HepG2 (cell line): ENCODE results near the gene BTBD8. TPM values are rescaled to one million over a fixed set of nuclear protein-coding genes. Genes with fewer than 3 reads are reported as not detected.

Experiments used
- ATAC-seq: fragments of 200-7000 bp; cut with Tn5 transposase; 3 replicates; pipeline ENCODE4 v1.9.1; 2020; ENCODE audit warnings: mild to moderate bottlenecking, moderate library complexity
- BruUV-seq: library from RNA; stranded (reverse); fragments of 400-500 nt; replicated peaks from 2 replicates; lab custom pipeline; 2021; lab: Mats Ljungman, UMichigan
- CTCF ChIA-PET: fragments of 300-600 bp; formaldehyde crosslinking; extraction: SDS; loops from one replicate; lab custom pipeline; 2021; ENCODE audit warnings: low total read pairs, inconsistent platforms, low intra/inter-chr PET ratio; lab: Yijun Ruan, JAX
- POLR2A ChIA-PET: fragments of 350-600 bp; sonication (Branson Sonifier 250); formaldehyde crosslinking; loops from one replicate; lab custom pipeline; 2020; ENCODE audit warnings: antibody characterized with exemption, inconsistent platforms; lab: Yijun Ruan, JAX
- DNase-seq: peaks from one replicate; pipeline ENCODE4 v3.0.0-alpha.2; 2015; ENCODE audit warnings: low spot score
- FAIRE-seq: peaks from 3 replicates; lab custom pipeline; 2011; peaks lifted over from hg19 to GRCh38; lab: Jason Lieb, UNC
- H2AFZ ChIP-seq: one replicate; pipeline ENCODE4 v1.6.1; 2011; ENCODE audit warnings: low read length, inconsistent platforms
- H3K27ac ChIP-seq: fragments of 300-600 bp; 3 replicates; pipeline ENCODE4 v1.8.0; 2011; ENCODE audit warnings: mixed run types, mild to moderate bottlenecking, mixed read lengths, low read length, inconsistent platforms; ENCODE audit not compliant: insufficient read depth; ENCODE audit errors: extremely low read length
- H3K27me3 ChIP-seq, 2 experiments: fragments of 200-600 bp in 1 of 2; 2 replicates in 1 of 2; 3 replicates in 1 of 2; pipeline versions ENCODE4 v1.6.0 to v1.8.0; 2011; ENCODE audit warnings: low read length in 2 of 2, mild to moderate bottlenecking in 2 of 2, moderate library complexity in 2 of 2, inconsistent platforms in 1 of 2; ENCODE audit not compliant: insufficient read depth in 2 of 2, control insufficient read depth in 1 of 2
- H3K36me3 ChIP-seq, 2 experiments: fragments of 200-600 bp in 1 of 2; replicated peaks in 1 of 2; 2 replicates in 1 of 2; 3 replicates in 1 of 2; pipeline versions ENCODE4 v1.5.1 to v1.8.0; 2011; ENCODE audit warnings: low read length in 2 of 2, inconsistent platforms in 1 of 2; ENCODE audit not compliant: insufficient read depth in 2 of 2, control insufficient read depth in 1 of 2
- H3K4me1 ChIP-seq: 2 replicates; pipeline ENCODE4 v1.5.1; 2012; ENCODE audit warnings: low read length, inconsistent platforms; ENCODE audit not compliant: insufficient read depth
- H3K4me2 ChIP-seq: 2 replicates; pipeline ENCODE4 v1.6.0; 2011; ENCODE audit warnings: low read depth, low read length, inconsistent platforms
- H3K4me3 ChIP-seq, 3 experiments: fragments of 200-600 bp in 1 of 3; sonication (generic), shearing (Covaris generic) in 1 of 3; replicated peaks in 1 of 3; 2 replicates each; pipeline ENCODE4 v1.5.1; 2011 to 2016; ENCODE audit warnings: low read length in 3 of 3, inconsistent platforms in 2 of 3, low read depth in 2 of 3, mild to moderate bottlenecking in 2 of 3, control low read depth in 1 of 3, mixed read lengths in 1 of 3; ENCODE audit not compliant: insufficient read depth in 1 of 3
- H3K79me2 ChIP-seq: one replicate; pipeline ENCODE4 v1.6.1; 2011; ENCODE audit warnings: low read length, inconsistent platforms; ENCODE audit not compliant: insufficient read depth
- H3K9ac ChIP-seq: 2 replicates; pipeline ENCODE4 v1.6.0; 2011; ENCODE audit warnings: mild to moderate bottlenecking, low read depth, low read length, inconsistent platforms; ENCODE audit not compliant: insufficient read depth
- H3K9me3 ChIP-seq: 2 replicates; pipeline ENCODE4 v1.5.1; 2012; ENCODE audit warnings: mild to moderate bottlenecking, low read length
- H4K20me1 ChIP-seq: 2 replicates; pipeline ENCODE4 v1.6.0; 2011; ENCODE audit warnings: inconsistent platforms, mild to moderate bottlenecking, low read length, moderate library complexity; ENCODE audit not compliant: insufficient read depth
- ARID5B ChIP-seq: IDR thresholded peaks from 2 replicates; pipeline ENCODE4 v1.4.0; 2020; ENCODE audit warnings: mild to moderate bottlenecking, missing genetic modification reagents
- GABPA ChIP-seq, 2 experiments: IDR thresholded peaks; 2 replicates each; pipeline ENCODE4 v1.6.1; 2011 to 2016; ENCODE audit warnings: low read depth in 2 of 2, low read length in 1 of 2, missing biosample characterization in 1 of 2, missing genetic modification characterization in 1 of 2
- MIER3 ChIP-seq: IDR thresholded peaks from 2 replicates; pipeline ENCODE4 v1.6.1; 2016; ENCODE audit warnings: missing compliant biosample characterization, borderline replicate concordance
- NFIC ChIP-seq: IDR thresholded peaks from 2 replicates; pipeline ENCODE4 v1.6.1; 2012; ENCODE audit warnings: mild to moderate bottlenecking, low read length, inconsistent platforms
- NR3C1 ChIP-seq: sonication (generic); formaldehyde crosslinking; IDR thresholded peaks from 2 replicates; pipeline ENCODE4 v1.4.0; 2020; ENCODE audit warnings: missing genetic modification reagents
- PAWR ChIP-seq: sonication (generic); formaldehyde crosslinking; IDR thresholded peaks from 2 replicates; pipeline ENCODE4 v1.4.0; 2020; ENCODE audit warnings: missing genetic modification reagents, mild to moderate bottlenecking, borderline replicate concordance
- SIX4 ChIP-seq: sonication (generic); formaldehyde crosslinking; IDR thresholded peaks from 2 replicates; pipeline ENCODE4 v1.4.0; 2020; ENCODE audit warnings: missing genetic modification reagents
- SMYD3 ChIP-seq: sonication (generic); formaldehyde crosslinking; IDR thresholded peaks from 2 replicates; pipeline ENCODE4 v1.8.1; 2023; ENCODE audit warnings: mild to moderate bottlenecking, missing genetic modification reagents
- SP1 ChIP-seq, 2 experiments: fragments of 450-650 bp in 1 of 2; sonication (generic) in 1 of 2; formaldehyde crosslinking in 1 of 2; IDR thresholded peaks; 2 replicates each; pipeline versions ENCODE4 v1.4.0 to v1.6.1; 2016 to 2020; ENCODE audit warnings: missing genetic modification reagents in 1 of 2
- ZIK1 ChIP-seq: sonication (generic); formaldehyde crosslinking; IDR thresholded peaks from 2 replicates; pipeline ENCODE4 v1.5.0; 2020; ENCODE audit warnings: mild to moderate bottlenecking, low read depth, missing genetic modification reagents, borderline replicate concordance
- ZNF225 ChIP-seq: sonication (generic); formaldehyde crosslinking; IDR thresholded peaks from 2 replicates; pipeline ENCODE4 v1.4.0; 2020; ENCODE audit warnings: mild to moderate bottlenecking, missing genetic modification reagents
- ZNF546 ChIP-seq: sonication (generic); formaldehyde crosslinking; conservative IDR thresholded peaks from 2 replicates; pipeline ENCODE4 v1.8.1; 2023; ENCODE audit warnings: mild to moderate bottlenecking, missing genetic modification reagents
- ZNF564 ChIP-seq: sonication (generic); formaldehyde crosslinking; IDR thresholded peaks from 2 replicates; pipeline ENCODE4 v1.8.1; 2023; ENCODE audit warnings: mild to moderate bottlenecking, missing genetic modification reagents
- ZNF709 ChIP-seq: sonication (generic); formaldehyde crosslinking; IDR thresholded peaks from 2 replicates; pipeline ENCODE4 v1.5.0; 2020; ENCODE audit warnings: mild to moderate bottlenecking, missing genetic modification reagents
- ZNF724P ChIP-seq: sonication (generic); formaldehyde crosslinking; IDR thresholded peaks from 2 replicates; pipeline ENCODE4 v1.8.0; 2022; ENCODE audit warnings: missing genetic modification reagents, borderline replicate concordance
- ZSCAN31 ChIP-seq: sonication (generic); formaldehyde crosslinking; IDR thresholded peaks from 2 replicates; pipeline ENCODE4 v1.5.0; 2020; ENCODE audit warnings: low read depth, mild to moderate bottlenecking, missing genetic modification reagents
- WGBS: methylation state at CpG from one replicate; pipeline ENCODE4 v1.1.6; 2017; ENCODE audit warnings: low lambda C conversion rate; 5-methylcytosine and 5-hydroxymethylcytosine counted together
- in situ Hi-C: cut with HindIII; loops from 2 replicates; pipeline ENCODE4 v1.10.0; 2017; ENCODE audit warnings: low pct_unique_long_range_greater_than_20kb; ENCODE audit not compliant: extremely low pct_ligation_motif_present
- intact Hi-C: fragments of 100-400 bp; cut with micrococcal nuclease; formaldehyde crosslinking; loops from one replicate; pipeline ENCODE4 v1.10.0; 2022; ENCODE audit not compliant: unreplicated experiment
- polyA plus RNA-seq, 8 experiments: library from polyadenylated mRNA; depleted of rRNA in 3 of 8; stranded (reverse) in 7 of 8; unstranded in 1 of 8; fragments of >200 nt; fragmentation: Illumina TruSeq in 4 of 8; extraction: Trizol in 4 of 8; gene quantifications; 2 replicates each; pipeline versions ENCODE4 v1.2.1 to v1.2.3, GENCODE V29; 2011 to 2016; ENCODE audit warnings: low read depth in 4 of 8, missing spikeins in 1 of 8, mixed read lengths in 1 of 8; ENCODE audit not compliant: insufficient read depth in 1 of 8
- total RNA-seq, 5 experiments: library from RNA; depleted of rRNA; stranded (reverse); fragments of >200 nt; fragmentation: Illumina TruSeq; extraction: Trizol; gene quantifications; 2 replicates each; pipeline ENCODE4 v1.2.3, GENCODE V29; 2016; ENCODE audit warnings: low read depth in 1 of 5
- TF ChIP-seq, protein P1 (sequence below): sonication (generic); formaldehyde crosslinking; IDR thresholded peaks from 2 replicates; pipeline ENCODE4 v1.5.1; 2020; ENCODE audit warnings: mild to moderate bottlenecking, moderate library complexity, missing genetic modification reagents

BTBD8 gene
- total and polyA plus RNA-seq, 2 of the 13 experiments (the other 11 are each of a cell fraction or from before 2014, with no cell fraction given), result 0.41 to 1.8 TPM

DNA sequence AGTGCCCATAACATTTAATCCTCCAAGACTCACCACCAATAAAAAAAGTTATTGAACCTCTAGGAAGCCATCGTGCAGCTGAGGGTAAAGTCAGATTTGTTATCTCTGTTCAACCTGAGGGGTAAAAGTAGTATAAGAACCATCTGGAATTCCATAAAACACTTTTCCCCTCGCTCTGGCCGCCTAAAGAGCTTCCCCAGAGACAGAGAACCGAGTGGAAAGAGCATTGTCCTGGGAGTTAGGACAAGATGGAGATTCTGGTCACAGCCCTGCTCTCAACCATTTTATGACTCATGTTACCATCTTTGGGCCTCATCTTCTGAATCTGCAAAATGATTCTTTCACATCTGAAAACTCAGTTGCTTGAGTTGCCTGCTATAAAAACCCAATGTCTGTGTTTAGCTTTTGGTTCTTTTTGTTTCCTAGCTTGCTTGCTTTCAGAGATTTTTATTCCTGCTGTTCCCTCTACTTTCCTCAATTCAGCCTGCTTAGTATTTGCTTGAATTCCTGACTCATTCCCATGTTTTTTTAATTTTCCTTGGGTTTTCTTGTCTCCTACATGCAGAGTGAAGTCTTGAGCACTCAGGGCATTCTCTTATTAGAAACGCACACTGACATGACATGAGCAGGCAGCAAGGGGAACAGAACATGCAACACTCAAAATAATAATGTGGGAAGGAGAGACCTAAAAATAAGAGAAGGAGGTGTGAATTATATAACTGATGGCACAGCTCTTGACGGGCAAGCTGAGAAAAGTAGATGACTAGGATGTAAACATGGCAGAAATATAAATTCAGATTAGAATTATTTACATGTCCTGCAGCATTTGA, 48.6 kb upstream of the BTBD8 start:
- 57% methylated on average over 6 of the region's 6 CpGs for WGBS
- intact Hi-C loops, result no loop called here

More for the DNA sequence above, 48.6 kb upstream of the BTBD8 start:
- CTCF ChIA-PET, result no interaction called here
- POLR2A ChIA-PET, result no interaction called here
- TF ChIP-seq GABPA (IDR thresholded peaks at IDR 0.05; ENCODE audit: low read depth, low read length) (no peak), GABPA (CRISPR knock-in tag; IDR thresholded peaks at IDR 0.05; ENCODE audit: low read depth) (no peak), ZIK1 (no peak), NR3C1 (CRISPR knock-in tag) (no peak), MIER3 (CRISPR knock-in tag) (no peak), PAWR (CRISPR knock-in tag) (no peak), ZSCAN31 (CRISPR knock-in tag) (no peak), ZNF564 (no peak), ZNF709 (no peak), ARID5B (no peak), SIX4 (CRISPR knock-in tag) (no peak), ZNF225 (CRISPR knock-in tag) (no peak), NFIC (no peak), ZNF724P (no peak), SMYD3 (CRISPR knock-in tag) (no peak), SP1 (IDR thresholded peaks at IDR 0.05) (no peak), SP1 (CRISPR knock-in tag; IDR thresholded peaks at IDR 0.05) (no peak), ZNF546 (CRISPR knock-in tag) (no peak)
- TF ChIP-seq, protein P1, sequence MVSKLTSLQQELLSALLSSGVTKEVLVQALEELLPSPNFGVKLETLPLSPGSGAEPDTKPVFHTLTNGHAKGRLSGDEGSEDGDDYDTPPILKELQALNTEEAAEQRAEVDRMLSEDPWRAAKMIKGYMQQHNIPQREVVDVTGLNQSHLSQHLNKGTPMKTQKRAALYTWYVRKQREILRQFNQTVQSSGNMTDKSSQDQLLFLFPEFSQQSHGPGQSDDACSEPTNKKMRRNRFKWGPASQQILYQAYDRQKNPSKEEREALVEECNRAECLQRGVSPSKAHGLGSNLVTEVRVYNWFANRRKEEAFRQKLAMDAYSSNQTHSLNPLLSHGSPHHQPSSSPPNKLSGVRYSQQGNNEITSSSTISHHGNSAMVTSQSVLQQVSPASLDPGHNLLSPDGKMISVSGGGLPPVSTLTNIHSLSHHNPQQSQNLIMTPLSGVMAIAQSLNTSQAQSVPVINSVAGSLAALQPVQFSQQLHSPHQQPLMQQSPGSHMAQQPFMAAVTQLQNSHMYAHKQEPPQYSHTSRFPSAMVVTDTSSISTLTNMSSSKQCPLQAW, result no peak
- Histone ChIP-seq H3K27ac (no peak overlapping the region), H3K4me1 (peaks cover 16% of the 10 kb centered on the region), H3K9ac (no peak overlapping the region), H2AFZ (no peak overlapping the region), H3K9me3 (no peaks in the 10 kb centered on the region), H3K79me2 (no peaks in the 10 kb centered on the region), H3K36me3 (no peaks in the 10 kb centered on the region), H3K4me3 (no peak overlapping the region), H3K4me2 (no peak overlapping the region), H4K20me1 (no peaks in the 10 kb centered on the region), H3K27me3 (peaks cover 3 to 34% of the 10 kb centered on the region in 2 experiments; a peak in 3 of 5 replicates)
- FAIRE-seq (no peak), DNase-seq (no peak), ATAC-seq (no peak)
- no TSS peak for BruUV-seq
- in situ Hi-C loops, result no loop called here
